A673 (cell line): Measurements from ENCODE around the gene PLEKHO2. TPM values are rescaled to one million over a fixed set of nuclear protein-coding genes. Genes with fewer than 3 reads are reported as not detected.

Experiments
- BruUV-seq: library from RNA; stranded (reverse); fragments of 400-500 nt; replicated peaks from 2 replicates; lab custom pipeline; 2021; lab: Mats Ljungman, UMichigan
- CTCF ChIA-PET: fragments of 300-600 bp; sonication (Branson Sonifier 250); formaldehyde crosslinking; loops from one replicate; lab custom pipeline; 2022; ENCODE audit warnings: antibody characterized with exemption; lab: Charles Lee
- POLR2A ChIA-PET: fragments of 300-600 bp; sonication (Branson Sonifier 250); formaldehyde crosslinking; loops from one replicate; lab custom pipeline; 2022; ENCODE audit warnings: antibody characterized with exemption; ENCODE audit not compliant: low non-redundant PET; lab: Charles Lee
- DNase-seq: peaks from one replicate; pipeline ENCODE4 v3.0.0-alpha.2; 2015; ENCODE audit warnings: low spot score
- H3K27ac ChIP-seq: fragments of 200-600 bp; sonication (generic); 2 replicates; pipeline ENCODE4 v1.5.1; 2016; ENCODE audit warnings: mixed run types, low read depth, mild to moderate bottlenecking, mixed read lengths, antibody characterized with exemption, low read length; ENCODE audit not compliant: poor library complexity, severe bottlenecking
- H3K27me3 ChIP-seq: fragments of 200-600 bp; sonication (generic); replicated peaks from 2 replicates; pipeline ENCODE4 v1.6.1; 2017; ENCODE audit warnings: mixed run types, low read depth, mild to moderate bottlenecking, mixed read lengths, antibody characterized with exemption, low read length; ENCODE audit not compliant: insufficient read depth, poor library complexity
- H3K36me3 ChIP-seq: fragments of 200-600 bp; sonication (generic); 2 replicates; pipeline ENCODE4 v1.6.1; 2016; ENCODE audit warnings: mixed run types, mild to moderate bottlenecking, mixed read lengths, antibody characterized with exemption, low read length; ENCODE audit not compliant: insufficient read depth, poor library complexity, severe bottlenecking
- H3K4me1 ChIP-seq: fragments of 200-600 bp; sonication (generic); 2 replicates; pipeline ENCODE4 v1.6.1; 2017; ENCODE audit warnings: mixed run types, mild to moderate bottlenecking, mixed read lengths, antibody characterized with exemption, low read length; ENCODE audit not compliant: insufficient read depth, poor library complexity, severe bottlenecking
- H3K4me3 ChIP-seq: fragments of 200-600 bp; sonication (generic); 2 replicates; pipeline ENCODE4 v1.5.1; 2016; ENCODE audit warnings: low read depth, mixed run types, mild to moderate bottlenecking, mixed read lengths, low read length; ENCODE audit not compliant: poor library complexity, severe bottlenecking
- H3K9me3 ChIP-seq: fragments of 200-600 bp; sonication (generic); 2 replicates; pipeline ENCODE4 v1.6.1; 2016; ENCODE audit warnings: mixed run types, low read depth, mild to moderate bottlenecking, mixed read lengths, antibody characterized with exemption, low read length; ENCODE audit not compliant: poor library complexity, severe bottlenecking
- CTCF ChIP-seq: fragments of 300-800, 200-600 bp; sonication (generic); conservative IDR thresholded peaks from 2 replicates; pipeline ENCODE4 v1.5.1; 2017; ENCODE audit warnings: low read depth, mild to moderate bottlenecking, antibody characterized with exemption, low read length, moderate library complexity, mixed read lengths
- EZH2 ChIP-seq: fragments of 200-600 bp; sonication (generic); IDR thresholded peaks from 2 replicates; pipeline ENCODE4 v1.6.1; 2017; ENCODE audit warnings: borderline replicate concordance, low read depth, mild to moderate bottlenecking, mixed read lengths, antibody characterized with exemption, low read length; ENCODE audit not compliant: poor library complexity, severe bottlenecking
- intact Hi-C: fragments of 100-400 bp; cut with micrococcal nuclease; formaldehyde crosslinking; loops from one replicate; pipeline ENCODE4 v1.10.0; 2022; ENCODE audit not compliant: unreplicated experiment
- total RNA-seq: library from RNA; stranded (reverse); gene quantifications from 2 replicates; pipeline ENCODE4 v1.2.3, GENCODE V29; 2021

PLEKHO2 gene
- total RNA-seq, 1 experiment from 2014 or later: 8.9 TPM

- Histone ChIP-seq H3K4me1 (no peaks in the 10 kb centered on the region), H3K36me3 (no peaks in the 10 kb centered on the region), H3K27me3 (no peaks in the 10 kb centered on the region), H3K27ac (no peak overlapping the region), H3K9me3 (no peaks in the 10 kb centered on the region), H3K4me3 (no peak overlapping the region)
- CTCF ChIA-PET: no interaction called here
- intact Hi-C loops: no loop called here
- no TSS peak for BruUV-seq
- POLR2A ChIA-PET: no interaction called here
- no peak for DNase-seq
- no peak for TF ChIP-seq EZH2
Observed at GRCh38 chr15:64800476-64800875, 41.2 kb upstream of the PLEKHO2 start.

GRCh38 chr15:64803526-64803925 is 38.2 kb upstream of the PLEKHO2 start:
- no peak for DNase-seq

GRCh38 chr15:64804619-64805018 is 37.1 kb upstream of the PLEKHO2 start:
- H3K9me3 ChIP-seq: no peaks in the 10 kb centered on the region
- no TSS peak for BruUV-seq
- H3K27me3 ChIP-seq: no peaks in the 10 kb centered on the region
- no peak for DNase-seq
- no peaks in the 10 kb centered on the region for H3K4me1 ChIP-seq
- CTCF ChIA-PET: no interaction called here
- intact Hi-C loops: no loop called here
- H3K4me3 ChIP-seq: no peak overlapping the region
- POLR2A ChIA-PET: no interaction called here
- H3K36me3 ChIP-seq: no peaks in the 10 kb centered on the region
- H3K27ac ChIP-seq: no peak overlapping the region
- TF ChIP-seq CTCF: no peak
- TF ChIP-seq EZH2: no peak

More at GRCh38 chr15:64803526-64803925, 38.2 kb upstream of the PLEKHO2 start:
- H3K27ac ChIP-seq: no peak overlapping the region
- no peaks in the 10 kb centered on the region for H3K4me1 ChIP-seq
- intact Hi-C loops: no loop called here
- CTCF ChIA-PET: no interaction called here
- H3K4me3 ChIP-seq: no peak overlapping the region
- no peaks in the 10 kb centered on the region for H3K36me3 ChIP-seq
- no peak for TF ChIP-seq CTCF
- no peak for TF ChIP-seq EZH2
- H3K27me3 ChIP-seq: no peaks in the 10 kb centered on the region
- no TSS peak for BruUV-seq
- H3K9me3 ChIP-seq: no peaks in the 10 kb centered on the region
- POLR2A ChIA-PET: no interaction called here

- POLR2A ChIA-PET: no interaction called here
- Histone ChIP-seq H3K4me3 (no peak overlapping the region), H3K27me3 (no peaks in the 10 kb centered on the region), H3K36me3 (no peaks in the 10 kb centered on the region), H3K9me3 (no peaks in the 10 kb centered on the region), H3K4me1 (no peaks in the 10 kb centered on the region), H3K27ac (no peak overlapping the region)
- BruUV-seq: no TSS peak
- no peak for DNase-seq
- TF ChIP-seq EZH2: no peak
- TF ChIP-seq CTCF: no peak
- CTCF ChIA-PET: no interaction called here
- intact Hi-C loops: no loop called here
Observed at GRCh38 chr15:64806509-64806908, 35.2 kb upstream of the PLEKHO2 start.
